Skin of body (tissue), 2 donors: ENCODE data around the gene LPAR1. TPM values are rescaled to one million over a fixed set of nuclear protein-coding genes. Genes with fewer than 3 reads are reported as not detected.
"Not testable (repeated sequence)": the region's sequence is repeated elsewhere in the genome, so short reads cannot be mapped to it uniquely, and the experiment has no call there.

Source experiments
- DNase-seq: peaks from one replicate; lab custom pipeline; 2025; lab: John Stamatoyannopoulos, UW
- total RNA-seq: library from RNA; depleted of rRNA; stranded (reverse); fragments of >200 nt; gene quantifications from one replicate; pipeline ENCODE4 v1.2.3, GENCODE V29; 2014

LPAR1 gene, protein sequence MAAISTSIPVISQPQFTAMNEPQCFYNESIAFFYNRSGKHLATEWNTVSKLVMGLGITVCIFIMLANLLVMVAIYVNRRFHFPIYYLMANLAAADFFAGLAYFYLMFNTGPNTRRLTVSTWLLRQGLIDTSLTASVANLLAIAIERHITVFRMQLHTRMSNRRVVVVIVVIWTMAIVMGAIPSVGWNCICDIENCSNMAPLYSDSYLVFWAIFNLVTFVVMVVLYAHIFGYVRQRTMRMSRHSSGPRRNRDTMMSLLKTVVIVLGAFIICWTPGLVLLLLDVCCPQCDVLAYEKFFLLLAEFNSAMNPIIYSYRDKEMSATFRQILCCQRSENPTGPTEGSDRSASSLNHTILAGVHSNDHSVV
- total RNA-seq: 47.3 TPM

GRCh38 chr9:111038331-111039230 lies at the start of gene LPAR1:
Gene LPAR1 (minus strand): TSS chr9:111038470. CDS start chr9:110972117, 66,353 bp downstream.
- peak; percentile 65 for DNase-seq

- DNase-seq: no peak
Observed at GRCh38 chr9:111078391-111079038, 40.2 kb upstream of the LPAR1 start.

- no peak for DNase-seq
Observed at GRCh38 chr9:111076519-111076918, 38.2 kb upstream of the LPAR1 start.

- no peak for DNase-seq
Observed at GRCh38 chr9:111076042-111076441, 37.8 kb upstream of the LPAR1 start.

- no peak for DNase-seq
Observed at GRCh38 chr9:111074395-111074794, 36.1 kb upstream of the LPAR1 start.

DNA sequence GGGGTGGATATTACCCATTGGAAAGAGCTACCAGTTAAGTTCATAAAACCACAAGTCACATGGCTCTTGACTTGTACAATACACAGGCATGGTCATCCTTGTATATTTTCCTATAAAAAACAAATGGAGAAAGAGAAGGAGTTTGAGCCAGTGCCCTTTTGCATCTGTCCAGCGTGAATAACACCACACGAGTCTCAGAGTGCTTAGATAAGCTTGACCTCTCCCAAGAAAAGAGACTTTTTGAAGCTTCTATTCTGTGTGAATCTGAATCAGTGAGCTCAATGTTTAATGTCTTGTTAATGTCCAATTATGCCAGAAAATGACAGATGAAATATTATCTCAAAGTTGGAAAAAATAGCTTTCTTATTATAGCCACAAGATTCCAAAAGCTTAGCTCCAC lies 30.9 kb upstream of the LPAR1 start:
- peak; percentile 15 for DNase-seq

GRCh38 chr9:111068771-111069170 lies 30.5 kb upstream of the LPAR1 start:
- peak; percentile 78 for DNase-seq

DNA sequence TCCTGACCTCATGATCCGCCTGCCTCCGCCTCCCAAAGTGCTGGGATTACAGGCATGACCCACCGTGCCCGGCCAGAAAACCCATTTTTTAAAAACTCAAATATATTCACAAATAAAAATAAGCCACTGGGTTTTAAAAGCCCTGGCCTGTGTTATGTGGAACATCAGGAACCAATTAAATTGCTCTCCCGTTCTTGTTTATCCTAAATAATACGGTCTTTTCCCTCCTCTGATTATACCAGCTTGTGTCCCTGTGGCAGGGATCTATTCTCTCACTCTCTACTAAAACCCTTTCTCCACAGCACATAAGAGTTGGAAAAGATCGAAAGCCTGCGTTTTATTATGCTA lies 30.1 kb upstream of the LPAR1 start:
- DNase-seq: no peak

- peak; percentile 91 for DNase-seq
Observed at GRCh38 chr9:111066468-111066867, 28.2 kb upstream of the LPAR1 start.

- no peak for DNase-seq
Observed at GRCh38 chr9:111065414-111065813, 27.1 kb upstream of the LPAR1 start.

- no peak for DNase-seq
Observed at GRCh38 chr9:111064160-111064837, 26.0 kb upstream of the LPAR1 start.

GRCh38 chr9:111063332-111063731 lies 25.1 kb upstream of the LPAR1 start:
- DNase-seq: no peak

GRCh38 chr9:111058166-111058565 lies 19.9 kb upstream of the LPAR1 start:
- no peak for DNase-seq

DNA sequence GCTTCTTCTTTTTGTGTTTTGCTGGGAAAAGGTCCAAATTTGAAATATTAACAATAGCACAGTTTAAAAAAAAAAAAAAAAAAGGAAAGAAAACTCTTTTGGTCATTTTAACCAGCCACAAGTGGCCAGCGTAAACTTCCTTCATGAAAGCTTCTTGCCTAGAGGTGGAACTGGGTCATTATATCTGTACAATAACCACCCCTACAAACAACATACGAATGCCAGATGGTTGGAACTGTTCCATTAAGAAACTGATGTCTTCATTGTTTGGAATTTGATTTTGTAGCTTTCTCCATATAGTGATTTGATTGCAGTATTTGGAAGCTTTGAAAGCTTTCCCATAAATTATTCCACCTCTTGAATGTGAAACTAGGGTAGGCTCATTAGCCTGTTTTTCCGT lies 18.3 kb upstream of the LPAR1 start:
- peak; percentile 95 for DNase-seq

GRCh38 chr9:111052791-111053190 lies 14.5 kb upstream of the LPAR1 start:
- DNase-seq: no peak

GRCh38 chr9:111051400-111051799 lies 13.1 kb upstream of the LPAR1 start:
- no peak for DNase-seq

- DNase-seq: no peak
Observed at GRCh38 chr9:111050819-111051218, 12.5 kb upstream of the LPAR1 start.

DNA sequence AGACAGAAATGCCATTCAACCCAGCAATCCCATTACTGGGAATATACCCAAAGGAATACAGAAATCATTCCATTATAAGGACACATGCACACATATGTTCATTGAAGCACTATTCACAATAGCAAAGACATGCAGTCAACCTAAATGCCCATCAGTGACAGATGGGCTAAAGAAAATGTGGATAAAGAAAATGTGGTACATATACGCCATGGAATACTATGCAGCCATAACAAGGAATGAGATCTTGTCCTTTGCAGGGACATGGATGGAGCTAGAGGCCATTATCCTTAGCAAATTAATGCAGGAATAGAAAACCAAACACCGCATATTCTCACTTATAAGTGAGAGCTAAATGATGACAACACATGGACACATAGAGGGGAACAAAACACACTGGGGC lies 9.0 kb upstream of the LPAR1 start:
- not testable (repeated sequence) for DNase-seq

DNA sequence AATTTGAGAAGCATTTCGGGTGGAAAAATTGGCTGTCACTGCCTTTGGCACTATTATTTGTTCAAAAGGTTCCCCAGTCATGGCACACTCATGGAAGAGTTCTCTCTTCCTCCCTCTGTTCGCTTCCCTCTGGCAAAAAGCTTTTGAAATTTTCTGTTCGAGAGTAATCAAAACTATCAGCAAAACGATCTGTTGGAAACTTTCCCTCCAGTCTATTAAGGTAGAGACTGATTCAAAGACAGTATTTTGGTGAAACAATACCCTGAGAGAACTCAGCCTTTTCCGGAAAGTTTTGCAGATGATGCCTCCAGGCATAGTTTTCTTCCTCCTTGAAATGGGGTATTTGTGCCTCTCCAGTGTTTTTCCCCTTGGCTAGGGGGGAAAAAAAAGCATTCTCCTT lies 3.6 kb upstream of the LPAR1 start:
- DNase-seq: no peak

DNA sequence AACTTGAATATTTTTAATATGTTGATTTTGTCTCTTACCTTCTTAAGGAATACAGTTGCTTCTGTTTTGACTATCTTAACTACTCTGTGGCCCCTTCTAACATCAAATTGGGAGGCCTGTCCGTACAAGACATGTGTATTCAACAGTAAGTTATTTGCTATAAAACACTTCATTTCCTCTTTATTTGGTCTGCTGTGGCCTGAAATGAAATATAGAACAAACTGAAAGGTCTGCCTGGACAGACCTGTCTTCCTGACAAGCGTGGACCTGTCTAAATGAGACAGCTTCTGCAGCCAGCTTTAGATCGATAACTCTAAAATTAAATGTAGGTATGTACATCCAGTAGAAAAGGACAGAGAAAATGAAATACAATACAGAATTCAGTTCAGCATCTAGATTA lies 2.2 kb upstream of the LPAR1 start:
- no peak for DNase-seq

GRCh38 chr9:111039231-111039906 lies 1.1 kb upstream of the LPAR1 start:
- no peak for DNase-seq
